Brain pericyte (primary cell): ENCODE measurements around the gene BICD1.

ENCODE experiments used
- DNase-seq: peaks from one replicate; pipeline ENCODE4 v3.0.0-alpha.2; 2012; ENCODE audit warnings: low read depth, low spot score

The BICD1 gene

GRCh38 chr12:32281098-32281497 is 174.5 kb downstream of the BICD1 start:
- no peak for DNase-seq

GRCh38 chr12:32284561-32284960 is 177.9 kb downstream of the BICD1 start:
- no peak for DNase-seq

- no peak for DNase-seq
Measured at GRCh38 chr12:32285021-32285420, 178.4 kb downstream of the BICD1 start.

GRCh38 chr12:32285489-32285888 is 178.8 kb downstream of the BICD1 start:
- DNase-seq, result no peak

- no peak for DNase-seq
Measured at GRCh38 chr12:32290411-32290810, 183.8 kb downstream of the BICD1 start.

GRCh38 chr12:32292151-32292550 is 185.5 kb downstream of the BICD1 start:
- no peak for DNase-seq

GRCh38 chr12:32293808-32294419 is 187.3 kb downstream of the BICD1 start:
- DNase-seq, result no peak

- no peak for DNase-seq
Measured at GRCh38 chr12:32296567-32296966, 189.9 kb downstream of the BICD1 start.

- DNase-seq, result no peak
Measured at GRCh38 chr12:32298917-32299316, 192.3 kb downstream of the BICD1 start.

GRCh38 chr12:32301216-32301615 is 194.6 kb downstream of the BICD1 start:
- DNase-seq, result no peak

GRCh38 chr12:32302218-32303173 is 195.8 kb downstream of the BICD1 start:
- no peak for DNase-seq

GRCh38 chr12:32303174-32303549 is 196.5 kb downstream of the BICD1 start:
- DNase-seq, result no peak

- no peak for DNase-seq
Measured at GRCh38 chr12:32305163-32305562, 198.5 kb downstream of the BICD1 start.

GRCh38 chr12:32307326-32307725 is 200.7 kb downstream of the BICD1 start:
- DNase-seq, result no peak

- no peak for DNase-seq
Measured at GRCh38 chr12:32309811-32310736, 203.4 kb downstream of the BICD1 start.

- DNase-seq, result no peak
Measured at GRCh38 chr12:32312049-32312670, 205.5 kb downstream of the BICD1 start.

GRCh38 chr12:32322354-32322753 is 215.7 kb downstream of the BICD1 start:
- DNase-seq, result no peak

GRCh38 chr12:32331133-32331532 is 224.5 kb downstream of the BICD1 start:
- no peak for DNase-seq

- no peak for DNase-seq
Measured at GRCh38 chr12:32332446-32332845, 225.8 kb downstream of the BICD1 start.

GRCh38 chr12:32334371-32334777 is 227.7 kb downstream of the BICD1 start:
- no peak for DNase-seq

- DNase-seq, result no peak
Measured at GRCh38 chr12:32336261-32336660, 229.6 kb downstream of the BICD1 start.
